Left renal cortex interstitium (tissue), 4 donors: ENCODE measurements around the gene KAZN. TPM values are rescaled to one million over a fixed set of nuclear protein-coding genes. Genes with fewer than 3 reads are reported as not detected.

Source experiments
- DNase-seq, 4 donors: peaks; one replicate each; pipeline ENCODE4 v3.0.0-alpha.2; 2013; ENCODE audit warnings: low read depth in 4 of 4, low spot score in 2 of 4, missing footprints in 1 of 4
- polyA plus RNA-seq, 4 donors: library from polyadenylated mRNA; unstranded; fragments of 120-200 nt; gene quantifications; one replicate each; pipeline ENCODE4 v1.2.1, GENCODE V29; 2013; ENCODE audit not compliant: insufficient read length in 4 of 4

Gene KAZN
- polyA plus RNA-seq, 4 donors: 33.0 to 47.4 (median 37.7) TPM

GRCh38 chr1:14987829-14988603, 389.5 kb downstream of the KAZN start:
- DNase-seq: no peak

DNA sequence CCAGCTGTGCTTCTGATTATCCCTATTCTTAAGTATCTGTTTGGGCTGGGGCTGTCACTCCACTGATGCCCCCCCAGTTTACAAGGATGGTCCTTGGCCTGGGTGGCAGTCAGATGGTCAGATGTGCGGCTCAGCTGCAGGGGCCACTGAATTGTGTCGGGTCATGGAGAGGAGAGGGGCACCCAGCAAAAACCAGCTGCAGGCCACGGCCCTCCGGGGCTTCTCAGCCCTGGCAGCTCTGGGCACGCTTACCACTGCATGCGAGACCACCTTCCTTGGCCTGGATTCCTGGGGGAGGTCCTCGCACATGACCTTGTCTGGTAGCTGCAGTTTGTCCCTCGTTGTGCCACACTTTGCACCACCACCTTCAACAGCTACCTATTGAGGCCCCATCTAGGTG, 390.2 kb downstream of the KAZN start:
- no peak for DNase-seq

- DNase-seq: no peak
Measured at GRCh38 chr1:14989931-14990728, 391.6 kb downstream of the KAZN start.

- no peak for DNase-seq
Measured at GRCh38 chr1:14993414-14993813, 394.9 kb downstream of the KAZN start.

DNA sequence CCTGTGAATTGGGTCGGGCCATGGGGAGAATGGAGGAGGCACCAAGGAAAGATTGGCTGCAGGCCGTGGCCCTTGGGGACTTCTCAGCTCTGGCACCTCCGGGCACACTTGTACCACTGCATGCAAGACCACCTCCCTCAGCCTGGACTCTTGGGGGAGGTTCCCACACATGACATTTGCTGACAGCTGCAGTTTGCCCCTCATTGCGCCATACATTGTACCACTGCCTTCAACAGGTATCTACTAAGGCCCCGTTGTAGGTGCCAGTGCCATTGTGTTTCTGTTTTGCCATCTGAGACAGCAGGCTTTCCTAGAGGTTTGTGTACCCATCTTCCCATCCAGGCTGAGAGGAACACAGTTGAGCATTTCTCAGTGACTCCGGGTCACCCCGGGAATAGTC, 395.7 kb downstream of the KAZN start:
- DNase-seq: no peak

DNA sequence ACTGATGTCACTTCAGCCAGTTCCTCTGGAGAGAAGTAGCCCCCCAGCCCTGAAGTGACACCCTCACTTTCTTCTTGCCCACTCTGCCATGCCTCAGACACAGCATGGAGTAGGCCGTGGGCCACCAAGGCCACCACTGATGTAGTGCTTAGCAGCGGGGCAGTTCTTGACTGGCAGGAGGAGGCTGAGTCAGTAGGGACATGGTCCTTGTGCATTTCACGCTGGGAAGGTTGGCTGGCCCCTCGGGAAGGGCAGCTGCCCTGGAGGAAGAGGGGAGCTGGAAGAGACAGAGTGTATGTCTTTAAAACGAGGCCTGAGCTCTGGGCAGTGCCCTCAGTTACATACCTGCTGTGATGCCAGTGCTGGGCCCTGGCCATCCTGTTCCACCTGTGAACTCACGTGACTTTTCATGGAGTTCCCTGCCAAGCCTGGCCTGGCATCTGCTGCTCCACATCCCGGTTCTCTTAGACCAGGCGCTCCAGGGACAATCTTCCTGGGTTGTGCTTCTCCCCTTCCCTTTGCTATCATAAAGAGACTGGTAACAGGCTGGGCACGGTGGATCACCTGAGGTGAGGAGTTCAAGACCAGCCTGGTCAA, 396.5 kb downstream of the KAZN start:
- no peak for DNase-seq

GRCh38 chr1:14996133-14997050, 397.9 kb downstream of the KAZN start:
- DNase-seq: no peak

- DNase-seq: no peak
Measured at GRCh38 chr1:14997646-14998276, 399.3 kb downstream of the KAZN start.

DNA sequence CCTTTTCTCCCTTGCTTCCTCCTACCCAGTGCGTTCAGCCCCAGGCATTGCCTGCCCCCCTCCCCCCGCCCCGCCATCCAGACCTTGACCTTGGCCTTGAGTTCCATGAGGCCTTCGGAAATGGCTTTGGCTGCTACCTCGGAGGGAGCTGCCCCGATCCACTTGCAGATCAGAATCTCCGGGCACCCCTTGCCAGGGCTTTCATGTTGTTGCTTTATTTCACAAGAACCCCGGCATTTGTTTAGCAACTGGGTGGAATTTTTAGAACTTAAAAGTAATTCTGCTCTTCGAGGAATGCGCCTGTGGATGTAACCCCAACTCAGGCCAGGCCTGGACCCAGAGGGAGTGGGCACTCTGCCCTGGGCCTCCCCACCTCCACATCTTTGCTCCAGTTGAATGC, 401.0 kb downstream of the KAZN start:
- no peak for DNase-seq

DNA sequence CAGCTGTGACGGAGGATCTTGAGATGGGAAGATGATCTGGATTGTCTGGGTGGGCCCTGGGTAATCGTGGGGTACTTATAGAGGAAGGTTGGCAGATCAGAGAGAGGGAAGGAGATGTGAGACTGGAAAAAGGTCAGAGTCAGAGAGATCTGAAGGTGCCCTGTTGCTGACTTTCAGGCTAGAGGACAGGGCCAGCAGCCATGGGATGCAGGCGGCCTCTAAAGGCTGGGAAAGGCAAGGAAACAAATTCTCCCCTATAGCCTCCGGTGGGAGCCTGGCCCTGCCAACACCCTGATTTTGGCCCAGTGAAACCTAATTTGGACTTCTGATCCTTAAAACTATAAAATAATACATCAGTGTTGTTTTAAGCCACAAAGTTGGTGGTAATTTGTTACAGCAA, 401.5 kb downstream of the KAZN start:
- no peak for DNase-seq

- no peak for DNase-seq
Measured at GRCh38 chr1:15000671-15001070, 402.2 kb downstream of the KAZN start.

- DNase-seq: no peak
Measured at GRCh38 chr1:15001317-15001915, 402.9 kb downstream of the KAZN start.

GRCh38 chr1:15002325-15002724, 403.8 kb downstream of the KAZN start:
- no peak for DNase-seq

- no peak for DNase-seq
Measured at GRCh38 chr1:15004396-15004795, 405.9 kb downstream of the KAZN start.

GRCh38 chr1:15005116-15005515, 406.6 kb downstream of the KAZN start:
- no peak for DNase-seq

DNA sequence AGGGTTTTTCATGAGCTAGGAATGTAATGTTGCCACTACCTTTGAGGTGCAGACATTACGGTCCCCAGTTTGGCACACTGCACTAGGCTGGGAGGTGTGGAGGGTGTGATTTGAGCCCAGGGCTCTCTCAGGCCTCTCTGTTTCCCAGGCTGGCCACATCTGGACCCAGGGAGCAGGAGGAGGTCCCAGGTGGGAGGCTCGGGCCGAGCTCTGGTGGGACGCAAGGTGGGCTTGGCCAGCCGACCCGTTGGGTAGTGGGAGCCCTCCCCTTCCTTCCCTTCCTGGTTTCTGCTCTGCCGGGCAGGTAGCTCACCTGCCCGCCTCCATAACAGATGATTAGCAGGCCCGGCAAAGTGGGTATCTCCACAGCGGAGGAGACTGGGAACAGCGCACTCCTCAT, 408.9 kb downstream of the KAZN start:
- no peak for DNase-seq

- no peak for DNase-seq
Measured at GRCh38 chr1:15007842-15008241, 409.4 kb downstream of the KAZN start.

DNA sequence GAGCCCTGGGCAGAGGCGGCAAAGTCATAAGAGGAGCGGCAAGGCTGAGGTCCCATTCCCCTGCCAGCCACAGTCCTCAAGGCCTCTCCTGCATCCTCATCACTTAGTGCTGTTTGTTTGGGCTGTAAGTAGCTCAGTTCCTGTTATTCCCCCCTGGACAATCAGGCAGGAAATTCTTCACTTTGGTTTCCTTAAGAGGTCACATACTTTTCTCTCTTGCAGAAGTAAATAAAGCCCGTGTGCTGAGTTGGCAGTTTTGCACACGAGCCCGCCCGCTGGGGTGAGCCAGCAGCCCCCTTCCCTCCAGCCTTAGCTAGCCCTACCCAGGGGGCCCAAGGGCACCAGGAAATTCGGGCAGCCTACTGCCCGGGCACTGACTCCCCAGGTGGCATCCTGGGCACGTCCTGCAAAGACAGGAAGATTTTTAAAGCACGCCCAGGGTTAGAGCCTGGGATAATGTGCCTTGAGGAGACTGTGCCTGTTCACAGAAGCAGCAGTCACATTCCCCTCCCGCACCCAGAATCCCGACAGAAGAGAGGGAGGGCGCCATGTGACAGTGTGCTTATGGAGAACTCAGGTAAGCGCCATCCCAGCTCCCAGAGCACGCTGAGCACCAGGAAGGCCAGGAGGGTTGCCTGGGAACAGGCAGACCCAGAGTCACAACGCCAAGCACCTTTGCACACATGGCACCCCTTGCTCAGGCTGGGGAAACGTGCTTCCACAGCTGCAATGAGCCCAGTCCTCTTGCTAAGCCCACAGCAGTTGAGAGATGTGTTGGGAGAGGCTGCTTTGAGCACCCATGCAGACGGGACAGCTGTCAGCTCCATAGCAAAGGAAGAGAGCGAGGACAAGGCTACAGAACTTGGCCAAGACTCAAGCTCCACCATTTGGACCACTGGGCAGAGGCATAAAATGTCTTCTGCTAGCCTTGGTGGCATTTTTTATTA, 410.6 kb downstream of the KAZN start:
- DNase-seq: no peak

- DNase-seq: no peak
Measured at GRCh38 chr1:15011160-15011559, 412.7 kb downstream of the KAZN start.
